ENCODE data around the gene CLCN4.

CLCN4 gene

DNA sequence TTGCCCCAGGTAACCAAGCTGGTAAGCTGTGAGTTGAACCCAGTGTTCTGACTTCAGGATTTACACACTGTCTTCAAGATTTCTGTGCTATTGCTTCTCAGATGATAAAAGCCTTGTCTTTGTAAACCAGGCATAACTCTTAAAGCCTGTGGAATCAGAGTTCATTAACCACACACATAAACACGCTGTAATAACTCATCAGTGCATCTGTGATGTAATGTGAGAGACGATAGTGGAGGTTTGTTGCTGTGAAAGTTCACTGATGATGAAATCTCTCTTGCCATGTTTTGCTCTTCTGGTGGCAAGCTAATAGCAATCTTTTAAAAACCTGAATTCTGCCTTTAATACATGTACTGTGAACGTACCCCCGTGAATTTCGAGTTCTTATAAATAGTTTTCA lies 41.5 kb downstream of the CLCN4 start:
- no peak for DNase-seq

DNA sequence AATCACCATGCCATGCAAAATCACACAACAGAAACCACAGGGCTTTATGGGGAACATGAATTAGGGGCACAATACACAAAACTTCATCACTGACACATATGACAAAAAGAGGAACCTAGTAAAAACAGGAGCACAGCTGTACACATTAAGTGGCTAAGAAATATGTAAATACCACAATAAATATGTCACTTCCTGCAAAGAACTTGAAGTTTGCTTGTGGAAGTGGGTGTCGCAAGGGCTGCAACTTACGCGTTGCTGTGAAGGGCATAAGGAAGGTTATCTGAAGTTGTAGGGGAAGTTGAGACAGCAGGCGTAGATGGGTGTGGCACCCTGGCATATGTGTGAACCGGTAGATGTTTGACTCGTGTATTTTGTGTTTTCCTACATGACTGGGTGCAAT lies 42.4 kb downstream of the CLCN4 start:
- DNase-seq = peak; percentile 85

DNA sequence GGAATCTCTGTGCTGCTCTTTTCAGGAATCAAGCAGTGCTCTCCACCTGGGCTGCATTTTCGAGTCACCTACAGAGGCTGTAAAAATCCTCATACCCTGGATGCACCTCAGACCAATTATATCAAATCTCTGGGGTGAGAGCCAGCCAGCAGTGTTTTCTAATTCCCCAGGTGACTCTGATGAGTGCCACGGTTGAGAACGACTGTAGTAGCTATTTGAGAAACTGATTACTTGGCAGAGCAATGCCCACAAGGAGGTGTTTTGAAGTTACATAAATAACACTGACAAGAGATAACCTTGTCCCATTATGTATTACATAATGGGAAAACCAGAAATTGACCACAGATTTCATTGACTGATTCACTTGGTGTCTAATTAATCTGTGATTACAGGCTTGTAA lies 46.8 kb downstream of the CLCN4 start:
- DNase-seq = no peak

DNA sequence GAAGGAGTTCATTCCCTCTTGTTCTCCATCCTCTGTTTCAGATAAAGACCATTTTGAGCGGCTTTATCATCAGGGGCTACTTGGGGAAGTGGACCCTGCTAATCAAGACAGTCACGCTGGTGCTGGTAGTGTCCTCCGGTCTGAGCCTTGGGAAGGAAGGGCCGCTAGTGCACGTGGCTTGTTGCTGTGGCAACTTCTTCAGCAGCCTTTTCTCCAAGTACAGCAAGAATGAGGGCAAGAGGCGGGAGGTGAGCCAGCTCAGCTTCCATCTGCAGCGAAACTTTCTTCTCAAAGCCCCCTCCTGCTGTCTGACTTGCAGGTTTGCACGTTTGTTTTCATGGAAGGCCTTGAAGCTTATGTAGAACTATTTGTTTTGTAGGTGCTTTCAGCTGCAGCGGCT lies 49.5 kb downstream of the CLCN4 start:
- DNase-seq = no peak

DNA sequence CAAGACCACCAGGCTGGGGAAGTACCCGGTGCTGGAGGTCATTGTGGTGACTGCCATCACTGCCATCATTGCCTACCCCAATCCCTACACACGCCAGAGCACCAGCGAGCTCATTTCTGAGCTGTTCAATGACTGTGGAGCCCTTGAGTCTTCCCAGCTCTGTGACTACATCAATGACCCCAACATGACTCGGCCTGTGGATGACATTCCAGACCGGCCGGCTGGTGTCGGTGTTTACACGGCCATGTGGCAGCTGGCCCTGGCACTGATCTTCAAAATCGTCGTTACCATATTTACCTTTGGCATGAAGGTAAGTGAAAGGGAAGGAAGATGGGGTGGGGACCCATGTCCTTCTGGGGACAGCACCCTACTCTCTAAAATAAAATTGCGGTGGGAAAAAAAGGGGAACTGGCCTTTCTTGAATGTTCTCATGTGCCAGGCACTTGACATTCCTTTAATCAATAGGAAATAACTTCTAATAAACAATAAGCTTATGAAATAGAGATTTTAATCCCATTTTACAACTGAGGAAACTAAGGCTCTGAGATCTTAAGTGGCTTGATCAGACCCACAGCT lies 51.6 kb downstream of the CLCN4 start:
- no peak for DNase-seq

DNA sequence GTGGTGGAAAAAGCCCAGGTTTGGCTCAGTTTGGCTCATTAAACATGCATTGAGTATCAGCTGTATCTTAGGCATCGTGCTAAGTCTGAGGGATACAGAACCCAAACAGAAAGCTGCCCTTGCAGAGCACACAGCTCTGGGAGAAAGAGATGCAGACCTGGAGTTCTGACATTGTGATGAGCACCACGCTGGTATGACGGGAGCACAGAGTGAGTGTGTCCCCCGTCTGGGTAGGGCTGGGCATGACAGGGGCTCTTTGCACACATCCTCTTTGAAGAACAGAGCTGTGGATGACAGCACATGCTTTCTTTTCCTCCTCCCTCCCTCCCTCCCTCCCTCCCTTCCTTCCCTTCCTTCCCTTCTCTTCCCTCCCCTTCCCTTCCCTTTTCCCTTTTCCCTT lies 52.2 kb downstream of the CLCN4 start:
- DNase-seq = no peak

DNA sequence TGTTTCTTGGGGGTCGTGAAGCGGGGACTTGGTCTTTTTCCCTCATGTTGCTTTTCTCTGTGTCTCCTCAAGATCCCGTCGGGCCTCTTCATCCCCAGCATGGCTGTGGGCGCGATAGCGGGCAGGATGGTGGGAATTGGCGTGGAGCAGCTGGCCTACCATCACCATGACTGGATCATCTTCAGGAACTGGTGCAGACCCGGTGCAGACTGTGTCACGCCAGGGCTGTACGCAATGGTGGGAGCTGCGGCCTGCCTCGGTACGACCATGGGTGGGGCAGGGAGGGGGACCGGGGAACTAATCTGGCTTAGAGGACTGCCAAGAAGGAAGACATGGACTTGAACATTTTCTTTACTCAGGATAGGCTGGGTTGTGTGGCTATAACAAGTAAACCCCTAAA lies 55.6 kb downstream of the CLCN4 start:
- DNase-seq = no peak

DNA sequence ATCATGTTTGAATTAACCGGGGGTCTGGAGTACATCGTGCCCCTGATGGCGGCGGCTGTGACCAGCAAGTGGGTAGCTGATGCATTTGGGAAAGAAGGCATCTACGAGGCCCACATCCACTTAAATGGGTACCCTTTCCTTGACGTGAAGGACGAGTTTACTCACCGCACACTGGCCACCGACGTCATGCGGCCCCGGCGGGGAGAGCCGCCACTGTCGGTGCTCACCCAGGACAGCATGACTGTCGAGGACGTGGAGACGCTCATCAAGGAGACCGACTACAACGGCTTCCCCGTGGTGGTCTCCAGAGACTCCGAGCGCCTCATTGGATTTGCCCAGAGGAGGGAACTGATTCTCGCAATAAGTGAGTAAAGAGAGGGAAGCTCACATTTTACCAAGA lies 56.9 kb downstream of the CLCN4 start:
- DNase-seq = no peak

DNA sequence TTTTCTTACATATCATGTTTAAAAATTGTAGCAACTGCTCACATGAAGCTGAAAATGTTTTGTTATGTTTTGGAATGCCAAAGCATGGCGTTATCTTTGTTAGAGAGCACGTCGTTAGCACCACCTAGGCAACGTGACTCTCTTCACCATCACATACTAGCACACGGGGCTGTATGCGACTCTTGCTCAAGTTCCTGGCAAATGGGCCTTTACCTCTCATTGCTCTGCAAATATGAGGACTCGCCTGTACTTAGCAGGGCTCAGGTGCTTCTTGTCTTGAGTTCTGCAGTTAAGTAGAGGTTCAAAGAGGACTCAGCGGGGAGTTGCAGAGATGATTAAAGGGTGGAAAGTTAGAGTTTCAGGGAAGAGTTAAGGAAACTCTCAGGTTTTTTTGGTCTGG lies 59.4 kb downstream of the CLCN4 start:
- DNase-seq = no peak

DNA sequence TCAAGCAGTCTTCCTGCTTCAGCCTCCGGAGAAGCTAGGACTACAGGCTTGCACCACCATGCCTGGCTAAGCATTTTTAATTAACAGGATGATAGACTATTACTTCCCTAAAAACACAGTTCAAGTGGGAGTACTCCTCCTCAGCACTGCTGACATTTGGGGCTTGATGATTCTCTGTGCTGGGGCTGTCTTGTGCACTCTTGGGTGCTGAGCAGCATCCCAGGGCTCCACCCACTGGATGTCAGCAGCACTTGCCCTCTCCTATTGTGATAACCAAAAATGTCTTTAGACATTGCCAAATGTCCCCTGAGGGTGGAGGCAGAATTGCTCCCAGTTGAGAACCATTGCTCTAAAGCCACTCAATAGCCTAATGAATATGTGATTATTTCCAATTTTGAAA lies 60.4 kb downstream of the CLCN4 start:
- no peak for DNase-seq

DNA sequence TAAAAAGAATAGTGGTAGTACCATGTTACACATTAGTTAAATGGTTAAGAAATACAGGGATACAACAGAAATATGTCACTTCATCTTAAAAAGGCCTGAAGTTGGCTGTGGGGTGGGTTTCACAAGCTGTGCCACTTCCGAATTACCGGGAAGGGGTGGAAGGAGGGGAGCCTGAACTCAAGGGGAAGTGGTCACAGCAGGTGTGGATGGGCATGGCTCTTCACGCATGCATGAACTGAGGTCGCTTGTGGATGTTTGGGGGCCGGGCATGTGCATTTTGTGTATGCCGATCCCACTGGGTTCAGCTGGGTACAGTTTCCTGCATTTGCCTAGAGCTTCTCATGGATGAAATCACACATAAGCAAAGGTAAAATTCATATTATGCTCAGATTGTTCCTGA lies 64.9 kb downstream of the CLCN4 start:
- DNase-seq = no peak

DNA sequence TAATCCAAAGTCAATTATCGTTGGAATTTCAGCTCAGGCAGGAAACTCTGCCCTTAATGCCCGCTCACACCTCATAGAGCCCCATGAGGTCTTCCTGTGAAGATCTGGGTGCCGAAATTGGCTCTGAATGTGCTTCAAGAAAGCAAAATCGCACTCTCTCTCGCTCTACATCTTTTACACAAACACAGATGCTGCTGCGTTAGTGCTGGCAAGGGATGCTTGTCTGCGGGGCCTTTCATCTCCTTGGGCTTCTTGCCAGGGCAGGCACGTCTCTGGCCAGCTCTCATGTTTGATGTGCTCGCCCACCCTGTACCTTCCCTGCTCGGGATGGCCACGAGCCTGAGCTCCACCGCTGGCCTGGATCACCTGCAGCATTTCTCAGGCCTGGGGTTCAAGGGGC lies 66.5 kb downstream of the CLCN4 start:
- DNase-seq = no peak

DNA sequence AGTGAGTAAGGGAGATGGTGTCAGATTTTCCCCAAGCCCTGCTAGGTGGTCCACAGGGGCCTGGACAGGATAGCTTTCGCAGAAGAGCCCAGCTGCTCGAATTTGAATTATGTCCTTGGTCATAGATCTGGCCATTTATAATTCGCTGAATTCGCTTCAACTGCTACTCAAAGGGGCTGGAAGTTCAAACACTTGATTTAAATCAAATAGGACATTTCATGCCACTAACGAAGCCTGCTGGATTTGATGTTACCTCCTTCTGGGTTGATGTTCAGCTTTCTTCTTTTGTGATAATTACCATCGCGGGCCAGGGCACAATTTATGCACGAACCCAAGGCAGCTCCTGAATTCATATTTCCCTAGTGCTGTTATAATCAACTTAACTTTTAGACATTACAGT lies 67.0 kb downstream of the CLCN4 start:
- DNase-seq = no peak

DNA sequence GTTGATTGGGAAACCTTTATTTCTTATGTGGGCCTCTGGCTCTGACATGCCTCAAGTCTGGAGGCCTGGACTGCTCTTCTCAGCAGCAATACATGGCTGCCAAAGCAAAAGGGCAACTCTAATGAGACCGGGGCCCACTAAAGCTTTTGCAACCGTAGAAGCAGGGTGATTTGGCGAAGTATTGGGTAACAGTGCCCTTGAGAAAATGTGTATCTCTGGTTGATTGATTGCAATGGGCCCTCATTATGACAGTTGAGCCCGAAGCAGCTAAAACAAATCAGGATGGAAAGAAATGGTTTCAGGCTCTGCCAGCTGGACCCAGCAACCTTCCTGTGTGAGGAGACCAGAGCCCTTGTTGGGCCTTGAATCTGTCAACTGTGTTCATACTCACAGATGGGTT lies 73.4 kb downstream of the CLCN4 start:
- no peak for DNase-seq

DNA sequence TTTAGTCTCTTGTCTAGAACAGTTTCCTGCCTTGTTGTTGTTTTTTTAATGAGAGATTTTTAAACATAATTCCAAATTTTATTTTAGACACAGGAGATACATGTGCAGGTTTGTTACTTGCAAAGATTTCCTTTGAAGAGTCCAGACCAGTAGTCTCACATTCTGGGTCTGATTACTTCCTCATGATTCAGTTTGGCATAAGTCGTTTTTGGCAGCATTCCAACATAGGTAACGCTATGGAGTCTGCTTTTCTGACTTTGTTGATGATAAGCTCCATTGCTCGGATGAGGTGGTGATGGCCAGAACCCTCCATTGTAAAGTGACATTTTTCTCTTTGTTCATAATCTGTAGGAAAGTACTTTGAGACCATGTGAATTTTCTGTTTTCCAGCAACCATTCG lies 74.7 kb downstream of the CLCN4 start:
- DNase-seq = no peak

DNA sequence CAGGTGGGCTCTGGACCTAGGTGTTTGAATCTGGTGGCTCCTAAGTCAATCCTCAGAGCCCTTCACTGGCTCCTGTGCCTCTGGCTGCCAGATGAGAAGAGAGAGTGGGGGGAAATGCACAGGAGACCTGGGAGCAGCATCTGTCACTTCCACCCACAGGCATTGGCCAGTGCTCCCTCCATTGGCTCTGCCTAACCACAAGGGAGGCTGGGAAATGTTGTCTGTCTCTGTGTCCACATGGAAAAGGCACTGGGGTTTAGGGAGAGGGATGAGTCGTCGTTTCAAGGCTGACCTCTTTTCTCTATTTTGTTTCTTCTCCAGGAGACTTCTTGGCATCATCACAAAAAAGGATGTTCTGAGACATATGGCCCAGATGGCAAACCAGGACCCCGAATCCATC lies 76.4 kb downstream of the CLCN4 start:
- no peak for DNase-seq

DNA sequence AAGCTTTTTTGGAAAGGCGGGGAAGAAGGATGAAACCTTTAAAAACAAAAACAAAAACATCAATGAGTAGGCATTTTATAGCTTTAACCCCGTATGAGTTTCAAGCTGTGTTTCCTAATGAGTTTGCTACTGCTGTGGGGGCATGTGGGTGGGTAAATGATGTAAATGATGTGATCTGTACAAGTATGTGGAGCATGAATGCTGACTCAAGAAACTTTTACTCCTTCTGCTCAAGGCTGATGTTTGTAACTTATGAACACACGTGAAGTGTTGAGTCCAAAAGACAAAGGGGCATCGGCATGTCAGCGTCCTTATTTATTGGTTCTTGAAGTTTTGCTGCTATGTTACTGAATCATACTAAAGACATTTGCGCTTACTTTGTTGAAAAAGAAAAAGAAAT lies 76.9 kb downstream of the CLCN4 start:
- no peak for DNase-seq

DNA sequence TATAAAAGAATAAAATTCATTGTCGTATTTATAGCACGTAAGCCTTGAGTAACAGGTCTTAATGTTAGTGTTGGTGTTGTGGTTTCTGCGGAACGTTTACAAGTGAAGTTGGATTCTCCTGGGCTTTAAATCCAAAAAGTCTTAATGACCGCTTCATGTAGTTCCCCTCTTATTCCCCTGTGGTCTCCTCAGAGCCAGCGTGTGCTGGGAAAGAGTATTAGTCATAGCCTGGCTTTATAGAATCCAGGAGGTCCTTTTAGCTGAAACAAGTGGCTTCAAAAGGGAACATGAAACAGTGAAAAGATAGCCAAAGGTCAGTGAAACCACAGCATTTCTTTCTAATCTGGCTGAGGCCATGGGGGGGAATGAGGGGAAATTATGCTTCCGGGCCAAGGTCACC lies 79.1 kb downstream of the CLCN4 start:
- no peak for DNase-seq

DNA sequence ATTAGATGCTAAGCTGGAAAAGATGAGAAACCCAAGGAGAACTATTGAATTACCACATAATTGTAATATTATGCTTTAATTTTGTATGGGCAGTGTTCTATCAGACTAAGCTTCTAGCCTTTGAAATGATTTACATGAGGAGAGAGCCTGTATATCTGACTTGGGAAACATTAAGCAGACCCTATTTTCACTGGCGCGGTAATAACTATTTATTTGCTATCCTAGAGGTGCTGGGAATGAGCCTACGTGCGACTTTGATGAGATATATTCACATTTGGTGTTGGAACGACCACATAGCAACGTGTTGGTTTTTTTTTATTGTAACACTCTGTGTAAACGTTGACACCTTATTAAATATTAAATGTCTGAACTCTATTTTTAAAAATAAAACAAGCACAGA lies 80.5 kb downstream of the CLCN4 start:
- DNase-seq = no peak

DNA sequence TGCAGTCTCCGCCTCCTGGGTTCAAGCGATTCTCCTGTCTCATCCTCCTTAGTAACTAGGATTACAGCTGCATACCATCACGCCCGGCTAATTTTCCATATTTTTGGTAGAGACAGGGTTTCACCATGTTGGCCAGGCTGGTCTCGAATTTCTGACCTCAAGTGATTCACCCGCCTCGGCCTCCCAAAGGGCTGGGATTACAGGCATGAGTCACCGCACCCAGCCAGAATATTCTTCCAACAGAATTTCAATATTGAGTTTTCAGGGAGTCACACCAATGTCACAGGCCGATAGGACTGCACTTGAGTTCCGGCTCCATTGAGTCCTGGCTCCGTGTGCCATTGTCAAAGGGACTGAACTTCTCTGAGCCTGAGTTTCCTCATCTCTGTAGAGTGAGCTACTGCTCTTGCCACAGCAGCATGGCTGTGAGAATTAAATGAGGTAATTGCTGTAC lies 82.9 kb downstream of the CLCN4 start:
- DNase-seq = no peak

DNA sequence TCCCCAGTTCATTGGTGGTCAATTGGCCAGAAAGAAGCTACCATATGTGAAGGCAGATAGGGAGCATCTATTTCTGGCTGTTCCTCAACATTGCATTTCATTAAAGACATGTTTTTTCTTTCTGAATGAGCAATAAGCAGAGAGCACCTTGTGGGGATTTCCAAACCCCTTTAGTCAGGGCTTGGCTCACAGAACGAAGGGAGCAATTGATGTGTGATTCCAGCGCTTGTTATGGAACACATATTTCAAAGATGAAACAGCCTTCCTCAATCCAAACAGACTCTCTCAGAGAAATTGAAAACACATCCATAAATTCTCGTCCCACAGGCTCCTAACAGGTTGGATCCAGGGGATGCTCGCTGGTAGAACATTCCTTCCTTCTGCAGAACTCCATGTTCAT lies 84.1 kb downstream of the CLCN4 start:
- DNase-seq = no peak

DNA sequence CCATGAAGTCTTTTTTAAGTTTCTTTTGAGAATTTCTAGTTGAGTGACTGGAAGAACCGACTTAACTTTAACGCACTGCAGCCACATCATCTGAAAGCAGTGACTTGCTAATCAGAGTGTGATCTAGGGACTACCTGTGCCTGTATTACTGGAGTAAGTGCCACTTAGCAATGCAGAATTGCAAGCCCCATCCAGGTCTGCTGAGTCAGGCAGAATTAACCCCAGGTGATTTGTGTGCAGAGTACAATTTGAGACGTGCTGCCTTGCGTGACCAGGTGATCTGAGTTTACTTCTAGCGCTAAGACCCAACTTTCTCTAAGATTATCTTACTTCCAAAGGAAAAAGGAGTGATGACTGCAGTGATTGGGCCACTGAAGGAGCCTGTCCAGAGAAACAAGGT lies 85.3 kb downstream of the CLCN4 start:
- DNase-seq = no peak

DNA sequence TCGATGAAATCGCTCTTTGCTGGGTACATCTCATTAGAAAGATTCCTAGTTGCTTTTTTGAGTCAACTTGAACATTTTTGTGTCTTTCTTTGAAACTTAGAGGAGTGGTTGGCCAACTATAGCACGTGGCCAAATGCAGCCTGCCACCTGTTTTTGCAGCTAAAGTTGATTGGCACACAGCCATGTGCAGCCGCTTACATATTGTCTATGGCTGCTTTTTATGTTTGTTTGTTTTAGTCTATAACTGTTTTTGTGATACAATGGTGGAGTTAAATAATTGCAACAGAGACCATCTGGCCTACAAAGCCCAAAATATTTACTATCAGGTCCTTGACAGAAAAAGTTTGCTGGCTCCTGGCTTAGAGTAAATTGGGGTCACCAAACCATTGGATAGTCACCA lies 86.3 kb downstream of the CLCN4 start:
- no peak for DNase-seq

DNA sequence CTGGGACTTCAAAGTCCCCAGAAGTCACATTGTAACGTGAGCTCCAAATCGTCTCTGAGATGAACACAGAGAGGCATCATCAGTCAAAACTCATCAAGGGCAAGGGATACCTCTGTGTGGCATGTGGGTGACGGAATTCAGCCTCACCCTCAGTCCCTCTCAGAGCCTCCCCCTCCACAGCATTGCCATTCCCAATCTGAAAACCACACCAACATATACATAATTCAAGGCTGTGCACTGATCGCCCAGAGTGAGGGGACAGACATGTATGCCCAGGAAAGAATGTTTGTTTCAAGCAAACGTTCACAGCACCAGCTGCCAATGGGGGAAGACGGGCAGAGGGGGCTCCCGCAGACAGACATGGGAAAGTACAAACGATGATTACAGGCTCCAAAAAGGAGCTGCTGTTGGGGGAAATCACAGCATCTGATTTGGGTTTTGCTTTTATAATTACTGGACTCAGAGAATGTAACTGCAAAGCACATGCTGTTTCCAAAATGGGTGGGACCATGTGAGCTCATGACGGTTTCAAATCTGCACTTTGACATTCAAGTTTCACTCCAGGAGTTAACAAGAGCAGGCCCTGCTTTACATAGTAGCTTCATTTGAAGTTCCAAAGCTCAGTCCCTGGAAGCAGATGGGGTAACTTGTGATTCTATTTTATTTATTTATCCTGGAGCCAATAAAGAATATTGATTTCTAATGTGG lies 88.3 kb downstream of the CLCN4 start:
- no peak for DNase-seq

DNA sequence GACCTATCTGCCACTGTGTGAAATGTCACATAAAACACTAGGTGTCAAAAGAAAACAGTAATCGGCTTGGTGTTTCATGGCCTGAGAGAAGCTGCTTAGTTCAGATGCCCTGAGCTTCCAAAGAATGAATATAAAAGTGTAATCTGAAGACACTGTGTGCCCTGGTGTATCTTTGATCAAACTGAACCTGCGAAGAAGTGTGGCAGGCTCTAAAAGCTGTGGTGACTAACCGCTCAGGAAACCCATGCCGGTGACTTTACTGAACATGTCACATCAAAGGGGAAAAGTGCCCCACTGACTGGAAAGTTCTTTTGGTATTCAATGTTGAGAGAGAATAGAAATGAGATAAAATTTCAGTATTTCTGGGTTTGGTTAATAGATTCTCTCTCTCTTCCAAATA lies 89.1 kb downstream of the CLCN4 start:
- DNase-seq = no peak

Measured in CD4-positive, alpha-beta T cell treated with Interleukin-15 for 1 hour (primary cell).